HG03196 (cell line): ENCODE data around the gene HECTD1.
"Not testable (repeated sequence)": the region's sequence is repeated elsewhere in the genome, so short reads cannot be mapped to it uniquely, and the experiment has no call there.

Experiments used
- ATAC-seq: cut with Tn5 transposase; IDR thresholded peaks from one replicate; pipeline ENCODE4 v1.9.1; 2021; ENCODE audit not compliant: unreplicated experiment

HECTD1 gene

DNA sequence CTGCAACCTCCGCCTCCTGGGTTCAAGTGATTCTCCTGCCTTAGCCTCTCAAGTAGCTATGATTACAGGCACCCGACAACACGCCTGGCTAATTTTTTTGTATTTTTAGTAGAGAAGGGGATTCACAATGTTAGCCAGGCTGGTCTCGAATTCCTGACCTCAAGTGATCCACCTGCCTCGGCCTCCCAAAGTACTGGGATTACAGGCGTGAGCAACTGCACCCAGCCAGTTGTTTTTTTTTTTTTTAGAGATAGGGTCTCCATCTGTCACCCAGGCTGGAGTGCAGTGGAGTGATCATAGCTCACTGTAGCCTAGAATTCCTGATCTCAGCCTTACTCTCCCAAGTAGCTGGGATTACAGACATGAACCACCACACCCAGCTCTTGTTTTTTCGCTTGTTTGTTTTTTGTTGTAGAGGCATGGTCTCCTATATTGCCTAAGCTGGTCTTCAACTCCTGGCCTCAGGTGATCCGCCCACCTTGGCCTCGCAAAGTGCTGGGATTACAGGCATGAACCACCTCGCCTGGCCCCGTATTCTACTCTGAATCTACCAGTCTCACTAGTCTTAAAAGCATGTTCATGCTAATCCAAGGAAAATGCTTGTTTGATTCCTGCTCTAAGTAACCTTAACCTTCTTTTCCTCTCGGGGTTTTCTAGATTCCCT, 149.8 kb downstream of the HECTD1 start:
- ATAC-seq = no peak

DNA sequence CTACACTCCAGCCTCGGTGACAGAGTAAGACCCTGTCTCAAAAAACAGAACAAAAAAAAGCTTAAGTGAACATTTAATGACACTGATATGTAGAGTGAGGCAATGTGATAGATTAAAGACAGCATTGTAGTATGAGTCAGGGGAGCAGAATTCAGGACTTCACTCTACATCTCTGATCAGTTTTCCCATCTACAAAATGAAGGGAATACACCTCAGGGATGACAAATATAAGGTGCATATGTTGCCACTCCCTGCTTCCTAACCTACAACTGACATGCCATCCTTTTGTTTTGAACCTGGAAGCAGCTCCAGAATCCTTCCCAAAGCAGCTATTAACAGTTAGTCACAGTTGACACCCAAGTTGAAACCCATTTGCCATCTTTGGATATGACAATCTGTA, 150.6 kb downstream of the HECTD1 start:
- ATAC-seq = no peak

DNA sequence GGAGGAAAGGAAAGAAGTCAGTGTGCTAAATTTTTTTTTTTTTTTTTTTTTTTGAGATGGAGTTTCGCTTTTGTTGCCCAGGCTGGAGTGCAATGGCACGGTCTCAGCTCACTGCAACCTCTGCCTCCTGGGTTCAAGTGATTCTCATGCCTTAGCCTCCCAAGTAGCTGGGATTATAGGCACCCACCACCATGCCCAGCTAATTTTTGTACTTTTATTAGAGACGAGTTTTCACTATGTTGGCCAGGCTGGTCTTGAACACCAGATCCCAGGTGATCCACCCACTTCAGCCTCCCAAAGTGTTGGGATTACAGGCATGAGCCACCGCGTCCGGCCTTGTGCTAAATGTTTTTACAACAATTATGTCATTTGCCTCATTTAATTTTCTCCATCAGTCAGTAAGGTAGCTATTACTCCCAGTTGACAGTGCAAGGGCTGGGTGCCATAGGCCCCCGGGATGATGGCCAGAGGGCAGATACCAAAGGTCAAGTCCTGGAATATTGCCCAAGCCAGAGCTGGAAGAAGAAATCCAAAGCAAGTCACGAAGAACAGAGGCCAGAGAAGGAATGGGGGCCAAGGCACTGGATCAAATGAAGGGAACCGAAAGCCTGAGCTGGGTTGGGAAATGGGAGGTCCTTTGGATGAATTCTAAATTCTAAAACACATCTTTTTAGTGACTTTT, 154.5 kb downstream of the HECTD1 start:
- ATAC-seq = not testable (repeated sequence)

DNA sequence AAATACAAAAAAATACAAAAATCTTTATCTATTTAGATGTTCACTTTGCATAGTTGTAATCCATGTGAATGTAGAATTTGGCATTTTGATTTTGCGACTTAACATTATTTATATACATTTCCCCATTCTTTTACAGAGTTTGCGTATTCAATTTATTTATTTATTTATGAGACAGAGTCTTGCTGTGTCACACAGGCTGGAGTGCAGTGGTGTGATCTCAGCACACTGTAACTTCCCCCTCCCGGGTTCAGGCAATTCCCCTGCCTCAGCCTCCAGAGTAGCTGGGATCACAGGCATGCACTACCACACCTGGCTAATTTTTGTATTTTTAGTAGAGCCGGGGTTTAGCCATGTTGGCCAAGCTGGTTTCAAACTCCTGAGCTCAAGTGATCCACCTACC, 156.1 kb downstream of the HECTD1 start:
- ATAC-seq = no peak

DNA sequence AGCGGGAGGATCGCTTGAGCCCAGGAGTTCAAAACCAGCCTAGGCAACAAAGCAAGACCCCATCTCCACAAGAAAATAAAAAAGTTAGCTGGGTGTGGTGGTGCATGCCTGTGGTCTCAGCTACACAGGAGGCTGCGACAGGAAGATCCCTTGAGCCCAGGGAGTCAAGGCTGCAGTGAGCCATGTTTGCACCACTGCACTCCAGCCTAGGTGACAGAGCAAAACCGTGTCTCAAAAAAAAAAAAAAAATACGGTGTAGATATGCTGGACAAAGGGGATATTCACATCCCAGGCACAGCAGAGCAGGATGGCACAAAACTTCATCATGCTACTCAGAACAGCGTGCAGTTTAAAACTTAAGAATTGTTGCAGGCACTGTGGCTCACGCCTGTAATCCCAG, 156.6 kb downstream of the HECTD1 start:
- ATAC-seq = no peak
